Right atrium auricular region (tissue), 2 donors: Measurements from ENCODE around the gene SLBP. TPM values are rescaled to one million over a fixed set of nuclear protein-coding genes. Genes with fewer than 3 reads are reported as not detected.

ENCODE experiments used
- DNase-seq: peaks from one replicate; pipeline ENCODE4 v3.0.0-alpha.2; 2019; ENCODE audit warnings: low spot score
- H3K27ac ChIP-seq, 2 donors: fragments of 200-600 bp; sonication (generic); 1 replicate in 1 of 2; 2 replicates in 1 of 2; pipeline ENCODE4 v1.5.1; 2016 to 2019
- H3K27me3 ChIP-seq, 2 donors: fragments of 200-600 bp; sonication (generic); one replicate each; pipeline versions ENCODE4 v1.5.1 to v1.6.0; 2017 to 2019
- H3K36me3 ChIP-seq: fragments of 200-600 bp; sonication (generic); one replicate; pipeline ENCODE4 v1.5.1; 2016
- H3K4me1 ChIP-seq, 2 donors: fragments of 200-600 bp; sonication (generic); one replicate each; pipeline versions ENCODE4 v1.5.1 to v1.6.0; 2017 to 2019
- H3K4me3 ChIP-seq, 2 donors: fragments of 200-600 bp; sonication (generic); 1 replicate in 1 of 2; 2 replicates in 1 of 2; pipeline ENCODE4 v1.5.1; 2017 to 2019; ENCODE audit warnings: mild to moderate bottlenecking in 1 of 2, moderate library complexity in 1 of 2
- H3K9me3 ChIP-seq, 2 donors: fragments of 200-600 bp; sonication (generic); one replicate each; pipeline ENCODE4 v1.5.1; 2019
- total RNA-seq, 2 donors: library from RNA; depleted of rRNA; stranded (reverse); fragments of >200 nt; gene quantifications; one replicate each; pipeline ENCODE4 v1.1.0, GENCODE V29; 2016
- TF ChIP-seq, protein P1 (sequence below), 2 donors: fragments of 200-600 bp; sonication (generic); IDR thresholded peaks; one replicate each; pipeline ENCODE4 v1.5.1; 2019; ENCODE audit warnings: antibody characterized with exemption in 2 of 2

SLBP gene
- total RNA-seq, 2 donors from 2014 or later, result 15.6 to 20.1 TPM

DNA sequence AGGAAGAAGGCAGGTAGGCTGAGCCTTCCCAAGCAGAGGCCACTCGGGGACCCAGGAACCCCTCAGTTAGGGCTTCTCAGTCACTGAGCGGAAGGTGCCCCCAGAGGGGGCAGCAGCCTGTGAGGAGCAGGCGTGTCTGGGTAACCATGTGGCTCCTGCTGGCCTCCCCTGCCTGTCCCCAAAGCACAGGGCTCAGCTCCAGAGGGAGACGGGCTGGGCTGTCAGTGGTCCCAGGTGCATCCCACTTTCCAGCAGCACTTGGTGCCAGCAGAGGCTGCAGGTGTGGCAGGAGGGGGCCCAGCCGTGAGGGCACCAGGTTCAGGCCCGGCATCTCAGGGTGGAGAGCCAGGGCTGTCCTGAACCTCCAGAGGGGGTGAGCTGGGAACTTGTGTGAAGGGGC lies 31.9 kb upstream of the SLBP start:
- no peak for DNase-seq
- TF ChIP-seq, protein P1, sequence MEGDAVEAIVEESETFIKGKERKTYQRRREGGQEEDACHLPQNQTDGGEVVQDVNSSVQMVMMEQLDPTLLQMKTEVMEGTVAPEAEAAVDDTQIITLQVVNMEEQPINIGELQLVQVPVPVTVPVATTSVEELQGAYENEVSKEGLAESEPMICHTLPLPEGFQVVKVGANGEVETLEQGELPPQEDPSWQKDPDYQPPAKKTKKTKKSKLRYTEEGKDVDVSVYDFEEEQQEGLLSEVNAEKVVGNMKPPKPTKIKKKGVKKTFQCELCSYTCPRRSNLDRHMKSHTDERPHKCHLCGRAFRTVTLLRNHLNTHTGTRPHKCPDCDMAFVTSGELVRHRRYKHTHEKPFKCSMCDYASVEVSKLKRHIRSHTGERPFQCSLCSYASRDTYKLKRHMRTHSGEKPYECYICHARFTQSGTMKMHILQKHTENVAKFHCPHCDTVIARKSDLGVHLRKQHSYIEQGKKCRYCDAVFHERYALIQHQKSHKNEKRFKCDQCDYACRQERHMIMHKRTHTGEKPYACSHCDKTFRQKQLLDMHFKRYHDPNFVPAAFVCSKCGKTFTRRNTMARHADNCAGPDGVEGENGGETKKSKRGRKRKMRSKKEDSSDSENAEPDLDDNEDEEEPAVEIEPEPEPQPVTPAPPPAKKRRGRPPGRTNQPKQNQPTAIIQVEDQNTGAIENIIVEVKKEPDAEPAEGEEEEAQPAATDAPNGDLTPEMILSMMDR (IDR thresholded peaks at IDR 0.05), result no peak
- no peaks in the 10 kb centered on the region for H3K27me3 ChIP-seq
- peaks cover 7% of the 10 kb centered on the region for H3K36me3 ChIP-seq
- H3K9me3 ChIP-seq, result no peaks in the 10 kb centered on the region
- H3K4me3 ChIP-seq, result no peak overlapping the region
- H3K4me1 ChIP-seq, result peaks cover 0 to 8% of the 10 kb centered on the region in 2 donors
- no peak overlapping the region for H3K27ac ChIP-seq

- TF ChIP-seq, protein P1 (IDR thresholded peaks at IDR 0.05), result no peak
- H3K9me3 ChIP-seq, result peaks cover 0 to 3% of the 10 kb centered on the region in 2 donors
- H3K27ac ChIP-seq, result no peak overlapping the region
- no peaks in the 10 kb centered on the region for H3K27me3 ChIP-seq
- DNase-seq, result no peak
- peaks cover 0 to 5% of the 10 kb centered on the region in 2 donors for H3K4me1 ChIP-seq
- peaks cover 7% of the 10 kb centered on the region for H3K36me3 ChIP-seq
- H3K4me3 ChIP-seq, result no peak overlapping the region
Measured at GRCh38 chr4:1743551-1743950, 31.4 kb upstream of the SLBP start.

- TF ChIP-seq, protein P1 (IDR thresholded peaks at IDR 0.05), result no peak
- Histone ChIP-seq H3K36me3 (peaks cover 21% of the 10 kb centered on the region), H3K4me1 (no peaks in the 10 kb centered on the region), H3K27me3 (no peaks in the 10 kb centered on the region), H3K4me3 (no peak overlapping the region), H3K9me3 (peaks cover 0 to 9% of the 10 kb centered on the region in 2 donors), H3K27ac (no peak overlapping the region)
- DNase-seq, result no peak
Measured at GRCh38 chr4:1741208-1741607, 29.1 kb upstream of the SLBP start.

DNA sequence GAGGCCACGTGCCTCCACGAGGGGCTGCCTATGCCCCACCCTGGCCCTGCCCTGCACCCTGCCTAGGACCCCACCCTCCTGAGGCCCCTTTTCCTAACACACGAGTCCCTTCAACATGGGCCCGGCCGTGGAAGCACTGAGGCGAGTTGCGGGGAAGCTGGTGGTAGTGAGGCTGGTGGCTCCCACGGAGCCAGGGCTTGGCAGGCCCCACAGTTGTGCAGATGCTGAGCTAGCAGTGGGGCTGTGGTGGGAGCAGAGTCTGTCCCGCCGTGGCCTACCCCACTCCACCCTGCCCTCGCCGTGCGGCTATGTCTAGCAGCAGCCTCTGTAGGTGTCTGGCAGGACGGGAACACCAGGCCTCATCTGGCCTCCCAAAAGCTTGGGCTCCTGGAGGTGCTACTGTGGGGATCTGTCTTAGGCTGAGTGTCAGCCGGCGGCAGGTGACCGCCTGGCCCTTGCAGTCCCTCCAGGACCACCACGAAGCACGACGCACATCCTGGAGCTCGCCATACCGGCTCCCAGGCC lies 28.0 kb upstream of the SLBP start:
- DNase-seq, result no peak
- TF ChIP-seq, protein P1 (IDR thresholded peaks at IDR 0.05), result no peak
- peaks cover 0 to 9% of the 10 kb centered on the region in 2 donors for H3K9me3 ChIP-seq
- H3K27me3 ChIP-seq, result no peaks in the 10 kb centered on the region
- H3K36me3 ChIP-seq, result peaks cover 21% of the 10 kb centered on the region
- H3K4me1 ChIP-seq, result no peaks in the 10 kb centered on the region
- H3K4me3 ChIP-seq, result no peak overlapping the region
- H3K27ac ChIP-seq, result no peak overlapping the region

- TF ChIP-seq, protein P1 (IDR thresholded peaks at IDR 0.05), result no peak
- Histone ChIP-seq H3K27me3 (no peaks in the 10 kb centered on the region), H3K27ac (no peak overlapping the region), H3K4me1 (no peaks in the 10 kb centered on the region), H3K36me3 (peaks cover 21% of the 10 kb centered on the region), H3K4me3 (no peak overlapping the region), H3K9me3 (peaks cover 0 to 9% of the 10 kb centered on the region in 2 donors)
- DNase-seq, result no peak
Measured at GRCh38 chr4:1739358-1739757, 27.2 kb upstream of the SLBP start.

DNA sequence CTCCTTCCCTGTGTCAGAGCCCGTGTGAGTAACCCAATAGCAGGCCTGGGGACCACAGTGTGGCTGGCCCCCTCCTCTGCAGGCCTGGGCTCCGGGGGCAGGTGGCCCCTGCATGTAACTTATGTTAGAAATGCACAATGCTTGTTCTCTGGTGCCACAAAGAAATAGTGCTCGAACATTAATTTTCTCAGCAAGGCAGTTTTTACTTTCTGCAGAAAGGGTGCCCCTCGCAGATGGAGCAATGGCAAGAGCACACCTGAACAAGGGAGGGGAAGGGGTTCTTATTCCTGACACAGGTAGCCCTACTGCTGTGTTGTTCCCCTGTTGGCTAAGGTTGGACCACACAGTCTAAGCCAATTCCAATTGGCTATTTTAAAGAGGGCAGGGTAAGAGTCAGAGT lies 26.3 kb upstream of the SLBP start:
- Histone ChIP-seq H3K4me3 (no peak overlapping the region), H3K4me1 (no peaks in the 10 kb centered on the region), H3K36me3 (peaks cover 21% of the 10 kb centered on the region), H3K27ac (no peak overlapping the region), H3K9me3 (peaks cover 0 to 9% of the 10 kb centered on the region in 2 donors), H3K27me3 (no peaks in the 10 kb centered on the region)
- TF ChIP-seq, protein P1 (IDR thresholded peaks at IDR 0.05), result no peak
- no peak for DNase-seq
